ENCODE data around the gene CCNB2.
"Not testable (repeated sequence)": the region's sequence is repeated elsewhere in the genome, so short reads cannot be mapped to it uniquely, and the experiment has no call there.

CCNB2 gene

GRCh38 chr15:59131456-59131855 lies 26.5 kb downstream of the CCNB2 start:
- no peak overlapping the region for H3K4me3 ChIP-seq (ENCODE audit: low read depth, low read length)
- no peak for DNase-seq (ENCODE audit: low read depth)

GRCh38 chr15:59131969-59132562 lies 27.1 kb downstream of the CCNB2 start:
- H3K4me3 ChIP-seq (ENCODE audit: low read depth, low read length): no peak overlapping the region
- DNase-seq (ENCODE audit: low read depth): no peak

GRCh38 chr15:59133929-59134427 lies 29.0 kb downstream of the CCNB2 start:
- DNase-seq (ENCODE audit: low read depth): no peak
- no peak overlapping the region for H3K4me3 ChIP-seq (ENCODE audit: low read depth, low read length)

GRCh38 chr15:59137566-59137965 lies 32.6 kb downstream of the CCNB2 start:
- no peak for DNase-seq (ENCODE audit: low read depth)
- H3K4me3 ChIP-seq (ENCODE audit: low read depth, low read length): no peak overlapping the region

GRCh38 chr15:59138243-59138642 lies 33.3 kb downstream of the CCNB2 start:
- no peak overlapping the region for H3K4me3 ChIP-seq (ENCODE audit: low read depth, low read length)
- DNase-seq (ENCODE audit: low read depth): no peak

- H3K4me3 ChIP-seq (ENCODE audit: low read depth, low read length): no peak overlapping the region
- DNase-seq (ENCODE audit: low read depth): no peak
These were observed 35.7 kb downstream of the CCNB2 start for GRCh38 chr15:59140422-59141226.

- no peak for DNase-seq (ENCODE audit: low read depth)
- H3K4me3 ChIP-seq (ENCODE audit: low read depth, low read length): no peak overlapping the region
These were observed 38.3 kb downstream of the CCNB2 start for GRCh38 chr15:59143281-59143680.

- H3K4me3 ChIP-seq (ENCODE audit: low read depth, low read length); DNase-seq (ENCODE audit: low read depth): not testable (repeated sequence)
These were observed 39.6 kb downstream of the CCNB2 start for GRCh38 chr15:59144594-59144993.

- no peak overlapping the region for H3K4me3 ChIP-seq (ENCODE audit: low read depth, low read length)
- no peak for DNase-seq (ENCODE audit: low read depth)
These were observed 42.7 kb downstream of the CCNB2 start for GRCh38 chr15:59147666-59148065.

- no peak for DNase-seq (ENCODE audit: low read depth)
- H3K4me3 ChIP-seq (ENCODE audit: low read depth, low read length): no peak overlapping the region
These were observed 43.3 kb downstream of the CCNB2 start for GRCh38 chr15:59148153-59148833.

- no peak overlapping the region for H3K4me3 ChIP-seq (ENCODE audit: low read depth, low read length)
- DNase-seq (ENCODE audit: low read depth): no peak
These were observed 45.2 kb downstream of the CCNB2 start for GRCh38 chr15:59150185-59150584.

GRCh38 chr15:59152694-59153450 lies 47.9 kb downstream of the CCNB2 start:
- no peak for DNase-seq (ENCODE audit: low read depth)
- H3K4me3 ChIP-seq (ENCODE audit: low read depth, low read length): no peak overlapping the region

GRCh38 chr15:59153466-59153865 lies 48.5 kb downstream of the CCNB2 start:
- H3K4me3 ChIP-seq (ENCODE audit: low read depth, low read length): no peak overlapping the region
- DNase-seq (ENCODE audit: low read depth): no peak

GRCh38 chr15:59154243-59154642 lies 49.3 kb downstream of the CCNB2 start:
- no peak overlapping the region for H3K4me3 ChIP-seq (ENCODE audit: low read depth, low read length)
- no peak for DNase-seq (ENCODE audit: low read depth)

GRCh38 chr15:59155431-59155830 lies 50.5 kb downstream of the CCNB2 start:
- H3K4me3 ChIP-seq (ENCODE audit: low read depth, low read length): no peak overlapping the region
- DNase-seq (ENCODE audit: low read depth): no peak

GRCh38 chr15:59157396-59157795 lies 52.5 kb downstream of the CCNB2 start:
- no peak for DNase-seq (ENCODE audit: low read depth)
- no peak overlapping the region for H3K4me3 ChIP-seq (ENCODE audit: low read depth, low read length)

GRCh38 chr15:59157840-59158700 lies 53.1 kb downstream of the CCNB2 start:
- no peak for DNase-seq (ENCODE audit: low read depth)
- H3K4me3 ChIP-seq (ENCODE audit: low read depth, low read length): no peak overlapping the region

- H3K4me3 ChIP-seq (ENCODE audit: low read depth, low read length): no peak overlapping the region
- DNase-seq (ENCODE audit: low read depth): no peak
These were observed 53.7 kb downstream of the CCNB2 start for GRCh38 chr15:59158701-59159034.

- no peak for DNase-seq (ENCODE audit: low read depth)
- H3K4me3 ChIP-seq (ENCODE audit: low read depth, low read length): no peak overlapping the region
These were observed 54.3 kb downstream of the CCNB2 start for GRCh38 chr15:59159210-59159609.

All from skeletal muscle cell (primary cell).